Esophagus squamous epithelium (tissue), 5 donors: ENCODE data around the gene GCK. TPM values are rescaled to one million over a fixed set of nuclear protein-coding genes. Genes with fewer than 3 reads are reported as not detected.

Source experiments
- DNase-seq: peaks from one replicate; lab custom pipeline; 2025; lab: John Stamatoyannopoulos, UW
- H3K27ac ChIP-seq, 4 donors: fragments of 200-600 bp; sonication (generic); one replicate each; pipeline ENCODE4 v1.5.1; 2016 to 2019; ENCODE audit warnings: mild to moderate bottlenecking in 1 of 4
- H3K27me3 ChIP-seq, 4 donors: fragments of 200-600 bp; sonication (generic); 1 replicate in 3 of 4; 2 replicates in 1 of 4; pipeline versions ENCODE4 v1.5.1 to v1.6.0; 2017 to 2021; ENCODE audit warnings: antibody characterized with exemption in 1 of 4
- H3K36me3 ChIP-seq, 3 donors: fragments of 200-600 bp; sonication (generic); one replicate each; pipeline ENCODE4 v1.5.1; 2016 to 2019
- H3K4me1 ChIP-seq, 3 donors: fragments of 200-600 bp; sonication (generic); one replicate each; pipeline ENCODE4 v1.5.1; 2017 to 2019
- H3K4me3 ChIP-seq, 4 donors: fragments of 200-600 bp; sonication (generic); 1 replicate in 3 of 4; 2 replicates in 1 of 4; pipeline ENCODE4 v1.5.1; 2016 to 2019; ENCODE audit warnings: mild to moderate bottlenecking in 2 of 4, moderate library complexity in 1 of 4
- H3K9me3 ChIP-seq, 3 donors: fragments of 200-600 bp; sonication (generic); one replicate each; pipeline ENCODE4 v1.5.1; 2016 to 2019
- POLR2A ChIP-seq, 4 donors: fragments of 450-650 bp; IDR thresholded peaks; one replicate each; pipeline ENCODE4 v1.6.1; 2017; ENCODE audit warnings: antibody characterized with exemption in 4 of 4, mild to moderate bottlenecking in 4 of 4, moderate library complexity in 3 of 4
- WGBS, 2 donors: methylation state at CpG; one replicate each; pipeline ENCODE4 v1.1.5; 2018; 5-methylcytosine and 5-hydroxymethylcytosine counted together
- intact Hi-C: fragments of 100-400 bp; cut with DNase I; formaldehyde crosslinking; loops from one replicate; pipeline ENCODE4 v1.15.0; 2022
- total RNA-seq, 4 donors: library from RNA; depleted of rRNA; stranded (reverse); fragments of >200 nt; gene quantifications; one replicate each; pipeline ENCODE4 v1.1.0, GENCODE V29; 2016
- TF ChIP-seq, protein P1 (sequence below), 6 experiments: fragments of 450-650 bp in 4 of 6; fragments of 200-600 bp in 2 of 6; sonication (generic) in 2 of 6; IDR thresholded peaks; one replicate each; pipeline ENCODE4 v1.5.1; 2016 to 2019; ENCODE audit warnings: antibody characterized with exemption in 6 of 6, mild to moderate bottlenecking in 4 of 6, moderate library complexity in 4 of 6
- donor health status: DM: yes; HTN: yes; CAD: no.

Gene GCK
- total RNA-seq, 4 donors from 2014 or later, result 0.38 TPM; not detected in 3

DNA sequence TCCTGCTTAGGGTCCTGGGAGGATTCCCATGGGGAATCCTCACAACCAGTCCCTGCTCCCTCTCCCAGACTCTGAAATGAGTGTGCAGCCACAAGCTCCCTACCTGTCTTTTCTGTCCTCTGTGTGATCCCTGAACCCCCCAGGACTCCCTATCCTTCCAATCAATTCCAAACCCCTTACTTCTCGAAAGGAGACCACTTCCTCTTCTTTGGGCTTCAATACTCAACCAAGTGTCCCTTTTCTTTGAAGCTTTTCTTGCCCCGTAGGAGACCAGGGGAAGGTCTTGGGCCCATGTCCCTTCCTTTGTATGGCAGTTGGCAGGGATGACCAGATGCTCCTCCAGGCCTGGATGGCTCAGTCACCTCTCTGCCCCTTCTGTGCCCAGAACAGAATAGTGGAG lies 83.4 kb downstream of the GCK start:
- WGBS, 2 donors, result 50 to 73% methylated on average over 2 of the region's 2 CpGs
- DNase-seq, result no peak
- H3K27me3 ChIP-seq, result peaks cover 0 to 28% (median 0%) of the 10 kb centered on the region in 4 donors
- H3K27ac ChIP-seq, result peak overlapping the region; percentile 74 to 92 (median 88)
- no peak for TF ChIP-seq POLR2A (IDR thresholded peaks at IDR 0.05)
- TF ChIP-seq, protein P1, sequence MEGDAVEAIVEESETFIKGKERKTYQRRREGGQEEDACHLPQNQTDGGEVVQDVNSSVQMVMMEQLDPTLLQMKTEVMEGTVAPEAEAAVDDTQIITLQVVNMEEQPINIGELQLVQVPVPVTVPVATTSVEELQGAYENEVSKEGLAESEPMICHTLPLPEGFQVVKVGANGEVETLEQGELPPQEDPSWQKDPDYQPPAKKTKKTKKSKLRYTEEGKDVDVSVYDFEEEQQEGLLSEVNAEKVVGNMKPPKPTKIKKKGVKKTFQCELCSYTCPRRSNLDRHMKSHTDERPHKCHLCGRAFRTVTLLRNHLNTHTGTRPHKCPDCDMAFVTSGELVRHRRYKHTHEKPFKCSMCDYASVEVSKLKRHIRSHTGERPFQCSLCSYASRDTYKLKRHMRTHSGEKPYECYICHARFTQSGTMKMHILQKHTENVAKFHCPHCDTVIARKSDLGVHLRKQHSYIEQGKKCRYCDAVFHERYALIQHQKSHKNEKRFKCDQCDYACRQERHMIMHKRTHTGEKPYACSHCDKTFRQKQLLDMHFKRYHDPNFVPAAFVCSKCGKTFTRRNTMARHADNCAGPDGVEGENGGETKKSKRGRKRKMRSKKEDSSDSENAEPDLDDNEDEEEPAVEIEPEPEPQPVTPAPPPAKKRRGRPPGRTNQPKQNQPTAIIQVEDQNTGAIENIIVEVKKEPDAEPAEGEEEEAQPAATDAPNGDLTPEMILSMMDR (IDR thresholded peaks at IDR 0.05), result no peak
- intact Hi-C loops, result no loop called here
- H3K4me1 ChIP-seq, result peaks cover 11 to 91% (median 58%) of the 10 kb centered on the region in 3 donors
- H3K9me3 ChIP-seq, result no peaks in the 10 kb centered on the region
- peak overlapping the region in 3 of 4 donors; percentile 1 to 67 (median 63) for H3K4me3 ChIP-seq
- peaks cover 0 to 42% (median 0%) of the 10 kb centered on the region in 3 donors for H3K36me3 ChIP-seq

DNA sequence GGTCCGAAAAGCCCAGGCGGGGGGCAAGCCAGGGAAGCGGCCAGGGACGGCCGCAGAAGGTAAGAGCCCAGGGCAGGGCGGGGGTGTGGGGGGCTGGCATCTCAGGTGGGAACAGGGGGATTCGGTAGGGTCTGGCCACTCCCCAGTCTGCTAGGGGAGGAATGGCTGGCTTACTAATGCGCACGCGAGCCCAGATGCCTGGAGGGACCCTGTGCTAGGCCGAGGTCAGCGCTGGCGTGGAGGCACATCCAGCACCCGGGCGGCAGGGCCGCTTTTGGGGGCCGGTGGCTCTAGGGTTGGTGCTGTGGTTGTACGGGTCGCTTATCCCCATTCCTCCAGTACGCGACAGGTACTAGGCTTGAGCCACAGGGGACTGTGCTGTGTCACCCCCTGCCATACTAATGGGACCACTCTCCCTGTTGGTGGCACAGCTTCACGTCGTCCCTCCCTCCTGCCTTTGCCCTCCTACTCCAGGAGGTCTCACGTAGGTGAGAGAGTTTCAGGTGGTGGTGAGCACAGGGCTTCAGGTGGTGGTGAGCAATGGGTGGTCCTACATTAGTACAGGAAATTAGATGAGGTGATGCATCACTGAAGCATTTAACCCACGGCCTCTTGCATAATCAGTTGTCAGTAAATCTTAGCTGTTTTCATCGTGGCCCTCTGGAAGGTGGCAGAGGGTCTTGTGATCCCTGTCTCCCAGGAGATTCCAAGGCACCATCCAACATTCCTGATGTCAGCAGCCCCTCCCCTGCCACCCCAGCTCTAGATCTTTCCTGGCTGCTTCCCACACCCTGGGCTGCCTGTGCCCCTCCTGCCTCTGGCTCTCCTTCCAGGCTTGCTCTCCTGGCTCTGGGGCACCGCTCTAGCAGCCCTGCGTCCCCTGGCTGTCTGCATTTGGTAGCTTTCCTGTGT lies 84.1 kb downstream of the GCK start:
- Histone ChIP-seq H3K27me3 (peaks cover 0 to 28% (median 0%) of the 10 kb centered on the region in 4 donors), H3K27ac (peak overlapping the region; percentile 74 to 92 (median 88)), H3K4me3 (peak overlapping the region; percentile 28 to 67 (median 54)), H3K36me3 (peaks cover 0 to 35% (median 0%) of the 10 kb centered on the region in 3 donors), H3K4me1 (peaks cover 11 to 91% (median 63%) of the 10 kb centered on the region in 3 donors), H3K9me3 (no peaks in the 10 kb centered on the region)
- no peak for DNase-seq
- TF ChIP-seq POLR2A (IDR thresholded peaks at IDR 0.05), result no peak
- TF ChIP-seq, protein P1 (IDR thresholded peaks at IDR 0.05), result no peak
- intact Hi-C loops, result no loop called here
- WGBS, 2 donors, result 28 to 37% methylated on average over 4 to 6 of the region's 28 CpGs

DNA sequence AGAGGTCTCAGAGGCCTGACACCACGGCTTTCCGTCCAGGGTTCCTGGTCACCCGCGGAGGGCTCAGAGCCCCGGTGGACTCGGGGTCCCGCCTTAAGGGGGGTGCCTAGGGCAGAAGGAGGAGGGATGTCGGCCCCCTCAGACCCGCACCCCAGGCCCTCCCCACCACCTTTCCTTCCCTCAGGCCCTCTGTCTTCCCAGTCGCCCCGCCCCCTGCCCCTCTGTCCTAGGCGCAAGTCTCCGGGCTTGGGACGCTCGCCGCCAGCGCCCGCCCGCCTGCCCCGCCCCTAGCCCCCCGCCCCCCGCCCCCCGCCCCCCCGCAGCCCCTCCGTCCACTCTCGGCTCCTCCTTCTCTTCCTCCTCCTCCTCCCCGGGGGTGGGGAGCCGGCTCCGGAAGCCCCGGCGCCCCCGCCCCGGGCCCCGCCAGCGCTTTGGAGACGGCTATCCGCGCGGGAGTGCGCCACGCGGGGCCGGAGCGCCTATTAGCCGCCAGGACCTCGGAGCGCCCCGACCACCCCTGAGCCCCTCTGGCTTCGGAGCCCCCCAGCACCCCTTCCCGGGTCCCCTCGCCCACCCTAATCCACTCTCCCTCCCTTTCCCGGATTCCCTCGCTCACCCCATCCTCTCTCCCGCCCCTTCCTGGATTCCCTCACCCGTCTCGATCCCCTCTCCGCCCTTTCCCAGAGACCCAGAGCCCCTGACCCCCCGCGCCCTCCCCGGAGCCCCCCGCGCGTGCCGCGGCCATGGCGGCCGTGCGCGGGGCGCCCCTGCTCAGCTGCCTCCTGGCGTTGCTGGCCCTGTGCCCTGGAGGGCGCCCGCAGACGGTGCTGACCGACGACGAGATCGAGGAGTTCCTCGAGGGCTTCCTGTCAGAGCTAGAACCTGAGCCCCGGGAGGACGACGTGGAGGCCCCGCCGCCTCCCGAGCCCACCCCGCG lies 85.0 kb downstream of the GCK start, which contains the start of gene AEBP1:
AEBP1 (plus strand) TSS at position 423 of the 937 bp plus-strand sequence; CDS start at position 744, 321 bp downstream.
- intact Hi-C loops, result no loop called here
- peaks cover 0 to 25% (median 0%) of the 10 kb centered on the region in 3 donors for H3K36me3 ChIP-seq
- TF ChIP-seq, protein P1 (IDR thresholded peaks at IDR 0.05), result no peak
- TF ChIP-seq POLR2A (IDR thresholded peaks at IDR 0.05), result peak in 1 of 4 donors; percentile 33
- H3K27ac ChIP-seq, result peak within 1 kb of the TSS; percentile 74 to 92 (median 88)
- peak within 1 kb of the TSS; percentile 28 to 67 (median 54) for H3K4me3 ChIP-seq
- DNase-seq, result no peak
- no peaks in the 10 kb centered on the region for H3K9me3 ChIP-seq
- 48% methylated on average over 5 of the region's 87 CpGs; no CpG with 5 or more reads in 1 of the 2 donors for WGBS, 2 donors
- peaks cover 0 to 28% (median 0%) of the 10 kb centered on the region in 4 donors for H3K27me3 ChIP-seq
- peaks cover 11 to 86% (median 63%) of the 10 kb centered on the region in 3 donors for H3K4me1 ChIP-seq

DNA sequence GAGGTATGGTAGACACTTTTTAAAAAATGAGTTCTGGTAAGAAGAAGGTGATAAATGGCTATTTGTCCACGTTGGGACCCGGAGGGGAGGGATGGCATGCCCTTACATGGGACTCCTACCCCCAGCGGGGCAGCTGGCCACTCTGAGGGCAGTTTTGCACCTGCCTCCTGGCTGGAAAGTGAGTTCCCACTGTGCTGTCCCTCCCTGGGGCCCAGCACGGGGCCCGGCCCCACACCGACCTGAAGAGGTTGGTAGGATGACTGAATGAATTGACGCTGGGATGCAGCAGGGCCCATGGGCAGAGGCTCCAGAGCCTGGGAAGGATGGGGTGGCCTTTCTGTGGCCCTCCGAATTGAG lies 85.7 kb downstream of the GCK start:
- Histone ChIP-seq H3K27ac (peak overlapping the region; percentile 74 to 92 (median 88)), H3K36me3 (peaks cover 0 to 19% (median 0%) of the 10 kb centered on the region in 3 donors), H3K4me3 (peak overlapping the region in 3 of 4 donors; percentile 46 to 67 (median 63)), H3K4me1 (peaks cover 11 to 85% (median 63%) of the 10 kb centered on the region in 3 donors), H3K27me3 (peaks cover 0 to 28% (median 0%) of the 10 kb centered on the region in 4 donors), H3K9me3 (no peaks in the 10 kb centered on the region)
- WGBS, 2 donors, result 76 to 100% methylated on average over 1 to 5 of the region's 8 CpGs
- TF ChIP-seq, protein P1 (IDR thresholded peaks at IDR 0.05), result no peak
- no peak for TF ChIP-seq POLR2A (IDR thresholded peaks at IDR 0.05)
- DNase-seq, result no peak
- intact Hi-C loops, result no loop called here
